Amniotic epithelial cell (primary cell): ENCODE results near the gene ATPAF2.

Experiments
- DNase-seq: peaks from one replicate; pipeline ENCODE4 v3.0.0-alpha.2; 2010; ENCODE audit warnings: low read depth

The ATPAF2 gene

DNA sequence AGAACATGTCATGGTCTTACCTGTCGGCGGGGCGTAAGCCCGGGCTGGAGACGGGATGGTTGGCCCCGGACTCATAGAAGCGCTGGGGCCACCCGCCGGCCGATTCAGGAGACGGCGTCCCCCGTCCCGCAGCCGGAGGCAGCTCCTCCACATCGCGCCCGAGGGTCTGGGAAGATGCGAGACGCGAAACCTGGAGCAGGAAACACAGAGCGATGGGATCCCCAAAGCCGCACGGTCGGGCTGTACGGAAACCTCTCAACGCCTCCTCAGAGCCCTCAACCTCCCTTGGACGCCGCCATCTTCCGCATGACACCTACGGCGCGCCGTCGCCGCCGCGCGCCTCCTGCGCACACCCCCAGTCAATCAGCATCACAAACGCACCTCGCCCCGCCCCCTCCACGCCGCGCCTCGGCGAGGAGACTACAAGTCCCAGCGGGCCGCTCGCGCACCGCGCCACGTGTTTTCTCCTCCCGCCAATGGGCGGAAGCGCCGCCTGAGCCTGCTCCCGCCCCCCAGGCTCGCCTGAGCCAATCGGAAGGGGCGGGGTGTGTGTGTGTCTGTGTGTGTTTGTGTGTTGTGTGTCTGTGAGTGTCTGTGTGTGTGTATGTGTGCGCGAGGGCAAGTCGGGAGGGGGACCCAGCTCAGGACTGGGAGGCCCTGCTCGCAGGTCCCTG, at the start of gene ATPAF2, which contains the start of gene GID4:
Gene ATPAF2 (minus strand): TSS at position 308 of the 674 bp plus-strand sequence. CDS start 155 bp downstream, at position 153.
Gene GID4 (plus strand): TSS at position 548 of the 674 bp plus-strand sequence. CDS start 57 bp downstream, at position 605.
- DNase-seq, result peak; percentile 98

DNA sequence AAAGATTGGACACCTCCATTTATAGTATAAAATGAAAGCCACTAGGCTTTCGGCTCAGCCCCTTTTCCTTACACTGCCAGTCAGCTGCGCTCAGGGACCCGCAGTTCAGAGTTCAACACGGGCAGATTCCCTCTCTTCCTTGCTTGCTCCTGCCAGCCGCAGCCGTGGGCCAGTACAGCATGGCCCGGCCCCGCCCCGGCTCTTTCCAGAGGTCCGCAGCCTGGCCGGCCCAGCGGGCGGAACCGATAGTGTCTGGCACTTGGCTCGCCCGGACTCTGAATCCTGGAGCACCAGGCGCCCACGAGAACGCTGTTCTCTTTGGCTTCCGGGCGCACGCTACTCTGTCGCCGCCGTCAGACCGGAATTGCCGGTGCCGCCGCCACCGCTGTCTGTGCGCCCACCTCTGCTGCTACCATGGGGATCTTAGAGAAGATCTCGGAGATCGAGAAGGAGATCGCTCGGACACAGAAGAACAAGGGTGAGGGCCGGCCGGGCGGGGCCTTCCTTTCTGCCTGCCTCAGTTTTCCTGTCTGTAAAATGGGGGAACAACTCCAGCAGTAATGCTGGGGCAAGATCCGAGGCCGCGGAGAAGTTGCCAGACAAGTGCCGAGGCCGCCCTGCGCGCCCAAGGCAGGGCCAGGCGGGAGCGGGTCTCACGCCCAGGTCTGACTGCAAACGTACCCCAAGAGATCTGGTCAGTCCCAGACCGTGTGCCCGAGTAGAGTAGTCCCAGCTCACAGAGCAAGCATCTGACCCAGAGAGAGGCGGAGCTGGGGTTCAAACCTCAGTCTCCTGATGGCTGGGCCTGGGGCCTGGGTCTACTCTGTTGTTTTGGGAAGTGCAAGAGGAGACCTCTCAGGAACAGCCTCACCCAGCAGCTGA, 48.9 kb upstream of the ATPAF2 start, which contains the start of gene DRG2:
Gene DRG2 (plus strand): TSS at position 339 of the 882 bp plus-strand sequence. CDS start 76 bp downstream, at position 415.
- DNase-seq, result peak; percentile 86

DNA sequence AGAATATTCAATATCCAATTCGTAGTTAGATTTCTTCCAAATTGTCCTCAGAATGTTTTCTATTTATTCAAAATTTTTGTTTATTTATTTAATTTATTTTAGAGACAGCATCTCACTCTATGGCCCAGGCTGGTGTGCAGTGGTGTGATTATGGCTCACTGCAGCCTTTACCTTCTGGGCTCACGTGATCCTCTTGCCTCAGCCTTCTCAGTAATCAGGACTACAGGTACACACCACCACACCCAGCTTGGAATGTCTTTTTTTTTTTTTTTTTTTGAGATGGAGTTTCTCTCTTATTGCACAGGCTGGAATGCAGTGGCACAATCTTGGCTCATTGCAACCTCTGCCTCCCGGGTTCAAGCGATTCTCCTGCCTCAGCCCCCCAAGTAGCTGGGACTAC, 45.3 kb upstream of the ATPAF2 start:
- no peak for DNase-seq

DNA sequence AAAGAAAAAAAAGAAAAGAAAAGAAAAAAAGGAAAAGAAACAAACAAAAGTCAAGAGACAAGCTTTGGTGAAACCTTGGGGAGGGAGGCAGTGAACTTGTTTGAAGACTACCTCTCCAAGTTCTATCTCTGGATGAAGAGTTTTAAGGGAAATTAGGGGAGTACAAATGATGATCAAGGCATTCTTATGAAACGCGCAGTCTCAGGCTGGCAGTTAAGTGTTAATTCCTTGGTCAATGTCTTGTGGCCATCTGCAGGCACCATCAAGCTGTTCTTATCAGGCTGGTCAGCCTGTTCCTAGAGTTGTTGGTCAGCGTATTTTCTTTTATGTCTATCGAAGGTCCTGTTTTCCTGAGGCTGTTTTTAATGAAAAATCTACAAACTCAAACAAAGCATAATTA, 40.6 kb upstream of the ATPAF2 start:
- no peak for DNase-seq

DNA sequence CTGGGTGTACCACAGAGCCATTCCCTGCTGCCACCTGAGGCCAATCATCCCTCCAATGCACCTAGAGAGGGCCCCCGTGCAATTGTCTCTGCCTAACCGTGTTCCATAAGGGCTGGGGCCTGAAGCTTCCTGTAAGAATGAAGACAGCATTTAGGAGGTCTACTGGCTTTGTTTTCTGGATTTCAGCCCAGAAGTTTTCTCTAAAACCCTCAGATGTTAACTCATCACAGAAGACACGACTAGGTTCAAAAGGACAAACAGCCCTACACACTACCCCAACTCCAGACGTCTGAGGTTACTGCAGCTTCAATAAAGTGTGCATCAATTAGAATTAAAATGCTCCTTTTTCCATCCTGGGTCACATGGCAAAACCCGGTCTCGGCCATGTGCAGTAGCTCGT, 38.0 kb upstream of the ATPAF2 start:
- peak; percentile 19 for DNase-seq

DNA sequence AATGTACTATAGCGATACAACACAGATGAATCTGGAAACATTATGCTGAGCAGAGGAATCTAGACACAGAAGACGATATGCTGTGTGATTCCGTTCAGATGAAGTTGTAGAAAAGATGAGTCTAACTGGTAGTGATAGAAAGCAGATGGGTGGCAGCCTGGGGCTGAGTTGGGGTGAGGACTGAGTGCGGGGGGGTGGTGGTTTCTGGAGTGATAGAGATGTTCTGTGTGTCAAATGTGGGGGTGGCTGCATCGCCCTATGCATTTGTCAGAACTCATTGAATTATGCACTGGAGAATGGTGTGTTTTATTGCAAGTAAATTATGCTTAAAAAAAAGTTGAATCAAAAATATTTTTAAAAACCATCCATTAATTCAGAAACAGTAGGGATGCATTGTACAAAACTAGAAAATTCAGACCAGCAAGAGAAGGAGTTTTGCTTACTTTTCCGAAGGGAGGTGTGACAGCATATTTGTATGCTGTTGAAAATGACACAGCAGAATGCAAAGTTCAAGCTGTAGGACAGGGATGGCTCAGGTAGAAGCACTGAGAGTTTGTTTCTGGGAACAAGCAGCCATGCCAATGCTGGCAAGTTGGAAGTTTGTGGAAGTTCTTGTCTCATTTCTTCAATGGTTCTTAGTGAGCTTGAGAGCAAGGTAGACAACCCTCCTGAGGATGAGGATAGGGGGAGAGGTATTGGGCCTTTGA, 35.8 kb upstream of the ATPAF2 start:
- DNase-seq, result no peak

DNA sequence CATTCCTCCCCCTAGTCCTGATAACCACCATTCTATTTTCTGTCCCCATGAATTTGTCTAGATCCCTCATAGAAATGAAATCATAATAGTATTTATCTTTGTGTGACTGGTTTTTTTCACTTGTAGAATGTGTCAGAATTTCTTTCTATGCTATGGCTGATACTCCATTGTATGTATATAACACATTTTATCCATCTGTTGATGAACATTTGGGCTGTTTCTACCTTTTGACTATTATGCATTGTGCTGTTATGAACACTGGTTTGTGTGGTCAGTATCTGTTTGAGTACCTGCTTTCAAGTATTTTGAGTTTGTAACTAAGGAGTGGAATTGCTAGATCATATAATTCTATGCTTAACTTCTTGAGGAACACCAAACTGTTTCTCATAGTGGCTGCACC, 32.8 kb upstream of the ATPAF2 start:
- DNase-seq, result no peak

- DNase-seq, result peak; percentile 47
Measured at GRCh38 chr17:18070861-18071340, 31.9 kb upstream of the ATPAF2 start.

- no peak for DNase-seq
Measured at GRCh38 chr17:18069101-18069500, 30.1 kb upstream of the ATPAF2 start.

- no peak for DNase-seq
Measured at GRCh38 chr17:18066866-18067265, 27.9 kb upstream of the ATPAF2 start.

DNA sequence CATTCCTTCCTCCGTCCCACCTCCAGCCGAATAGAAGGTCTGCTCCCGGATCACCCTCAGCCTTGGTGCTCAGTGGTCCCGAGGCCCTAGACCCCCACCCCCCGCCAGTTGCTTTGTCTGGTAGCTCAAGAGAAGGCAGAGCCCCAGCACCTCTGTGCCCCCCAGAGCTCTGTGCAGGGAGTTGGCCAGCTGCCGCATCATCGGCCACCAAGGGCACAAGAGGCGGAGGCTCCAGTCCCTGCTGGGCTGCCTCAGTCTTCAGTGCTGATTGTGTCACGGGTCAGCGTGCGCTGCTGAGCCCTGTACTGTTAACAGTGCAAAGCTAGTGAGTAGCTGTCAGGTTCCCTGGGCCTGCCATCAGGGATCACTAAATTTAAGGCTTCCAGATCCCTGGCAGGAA, 26.6 kb upstream of the ATPAF2 start:
- DNase-seq, result no peak

- DNase-seq, result no peak
Measured at GRCh38 chr17:18064053-18064452, 25.1 kb upstream of the ATPAF2 start.

GRCh38 chr17:18059283-18059682, 20.3 kb upstream of the ATPAF2 start:
- DNase-seq, result no peak

DNA sequence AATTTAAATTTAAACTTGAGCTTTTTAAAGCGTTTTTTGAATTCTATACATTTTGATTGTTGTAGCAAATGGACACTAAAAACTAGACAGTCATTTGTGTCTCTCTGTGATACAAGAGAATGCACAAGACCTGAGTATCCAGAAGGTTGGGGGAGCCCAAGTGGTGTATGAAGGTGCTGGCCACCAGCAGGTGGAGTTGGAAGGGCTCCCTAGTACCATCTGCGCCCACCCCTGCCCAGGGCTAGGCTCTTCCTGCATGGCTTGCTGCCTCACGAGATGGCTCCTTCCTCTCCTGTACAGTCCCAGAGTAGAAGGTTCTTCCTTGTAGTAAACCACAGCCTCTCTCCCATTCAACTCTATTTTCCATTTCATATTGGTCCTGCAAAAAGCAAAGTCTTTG, 17.2 kb upstream of the ATPAF2 start:
- DNase-seq, result no peak

DNA sequence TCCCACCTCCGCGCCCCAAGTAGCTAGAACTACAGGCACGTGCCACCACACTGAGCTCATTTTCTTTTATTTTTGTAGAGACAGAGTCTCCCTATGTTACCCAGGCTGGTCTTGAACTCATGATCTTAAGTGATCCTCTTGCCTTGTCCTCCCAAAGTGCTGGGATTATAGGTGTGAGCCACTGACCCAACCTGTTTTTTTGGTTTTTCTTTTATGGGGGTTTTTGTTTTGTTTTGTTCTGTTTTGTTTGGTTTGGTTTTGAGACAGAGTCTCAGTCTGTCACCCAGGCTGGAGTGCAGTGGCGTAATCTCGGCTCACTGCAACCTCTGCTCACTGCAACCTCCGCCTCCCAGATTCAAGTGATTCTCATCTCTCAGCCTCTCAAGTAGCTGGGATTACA, 16.6 kb upstream of the ATPAF2 start:
- no peak for DNase-seq

DNA sequence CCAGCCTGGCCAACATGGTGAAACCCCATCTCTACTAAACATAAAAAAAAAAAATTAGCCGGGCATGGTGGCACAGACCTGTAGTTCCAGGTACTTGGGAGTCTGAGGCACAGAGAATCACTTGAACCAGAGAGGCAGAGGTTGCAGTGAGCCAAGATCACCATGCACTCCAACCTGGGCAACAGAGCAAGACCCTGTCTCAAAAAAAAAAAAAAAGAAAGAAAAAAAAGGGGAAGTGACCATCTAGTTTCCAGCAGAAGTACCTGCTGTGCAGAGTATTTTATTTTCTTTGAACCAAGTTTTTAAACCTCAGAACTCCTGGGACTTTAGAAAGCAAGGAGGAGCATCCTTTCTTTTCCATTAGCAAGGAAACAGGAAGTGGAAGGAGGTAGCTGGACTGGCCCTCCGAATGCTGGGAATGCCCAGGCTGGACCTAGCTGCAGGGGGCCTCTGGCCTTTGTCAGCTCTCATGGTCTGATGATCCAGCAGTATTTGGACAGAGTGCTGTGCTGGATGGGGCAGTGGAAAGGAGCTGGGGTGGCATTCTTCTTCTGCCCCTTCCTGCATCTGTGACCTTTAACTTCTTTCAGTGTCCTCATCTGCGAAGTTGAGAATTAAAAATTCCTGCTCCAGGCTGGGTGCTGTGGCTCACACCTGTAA, 6.9 kb upstream of the ATPAF2 start:
- DNase-seq, result no peak

DNA sequence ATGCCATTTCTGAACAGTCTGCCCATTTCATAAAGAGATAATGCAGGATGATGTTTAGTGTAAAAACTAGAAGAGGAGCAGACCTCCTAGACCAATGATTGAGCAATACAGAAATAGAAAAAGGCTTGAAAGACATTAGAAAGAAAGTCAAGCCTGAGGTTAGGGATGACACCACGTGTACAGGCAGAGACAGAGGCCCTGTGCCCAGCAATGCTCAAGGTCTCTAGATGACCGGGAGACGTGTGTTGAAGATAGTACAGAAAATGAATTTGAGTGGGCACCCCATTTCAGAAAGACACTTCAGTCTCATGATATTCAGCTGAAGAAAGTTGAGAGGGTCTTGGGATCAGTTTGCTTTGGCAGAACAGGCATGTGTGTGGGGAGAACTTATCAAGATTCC, 5.6 kb upstream of the ATPAF2 start:
- no peak for DNase-seq

DNA sequence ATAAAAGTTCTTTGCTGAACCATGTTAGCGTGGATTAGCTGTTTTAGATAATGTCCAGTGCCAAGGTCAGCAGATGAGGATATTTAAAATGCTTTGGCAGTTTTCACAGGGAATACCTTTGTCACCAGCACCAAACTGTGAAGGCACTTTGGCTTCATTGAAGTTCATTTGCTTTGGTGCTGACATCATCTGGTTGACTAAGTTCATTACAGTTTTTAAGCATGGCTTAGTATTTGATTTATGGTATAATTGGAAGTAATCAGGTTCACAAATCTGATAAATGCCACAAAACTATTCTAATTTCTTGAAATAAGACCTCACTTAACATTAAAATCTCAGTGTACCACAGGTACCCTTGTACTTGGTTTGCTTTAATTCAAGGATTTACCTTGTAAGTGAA, 4.5 kb upstream of the ATPAF2 start:
- DNase-seq, result no peak

GRCh38 chr17:18042983-18043382, 4.0 kb upstream of the ATPAF2 start:
- no peak for DNase-seq

- DNase-seq, result peak; percentile 79
Measured at GRCh38 chr17:18041776-18042175, 2.8 kb upstream of the ATPAF2 start.

DNA sequence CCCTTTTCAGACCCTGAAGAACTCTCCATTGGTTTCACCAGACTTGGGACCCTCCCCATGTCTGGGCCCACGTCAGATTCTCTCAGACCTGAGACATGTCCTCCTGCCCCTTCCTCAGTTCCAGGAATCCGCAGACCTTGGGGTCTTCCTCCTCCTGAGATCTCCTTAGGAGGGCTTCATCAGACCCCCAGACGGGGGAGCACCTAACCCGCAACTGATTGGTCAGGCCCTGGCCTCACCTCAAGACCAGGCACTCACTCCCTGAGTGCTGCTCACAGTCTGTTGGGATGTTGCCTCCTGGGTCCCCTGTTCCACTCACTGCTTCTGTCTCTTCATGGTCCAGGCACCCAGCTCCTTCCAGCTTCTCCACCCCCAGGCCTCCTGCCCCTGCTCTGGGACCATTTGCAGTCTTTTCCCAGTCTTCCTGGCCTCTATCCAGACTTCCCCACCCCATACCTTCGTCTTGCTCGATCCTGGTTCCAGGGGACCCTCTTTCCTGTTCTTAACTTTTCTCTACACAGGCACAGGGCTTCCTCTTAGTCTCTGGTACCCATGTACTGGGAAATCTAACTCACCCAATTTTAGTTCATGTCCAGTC, 1.4 kb upstream of the ATPAF2 start:
- no peak for DNase-seq
